Measurements from ENCODE around the gene SEC24D.

Gene SEC24D

DNA sequence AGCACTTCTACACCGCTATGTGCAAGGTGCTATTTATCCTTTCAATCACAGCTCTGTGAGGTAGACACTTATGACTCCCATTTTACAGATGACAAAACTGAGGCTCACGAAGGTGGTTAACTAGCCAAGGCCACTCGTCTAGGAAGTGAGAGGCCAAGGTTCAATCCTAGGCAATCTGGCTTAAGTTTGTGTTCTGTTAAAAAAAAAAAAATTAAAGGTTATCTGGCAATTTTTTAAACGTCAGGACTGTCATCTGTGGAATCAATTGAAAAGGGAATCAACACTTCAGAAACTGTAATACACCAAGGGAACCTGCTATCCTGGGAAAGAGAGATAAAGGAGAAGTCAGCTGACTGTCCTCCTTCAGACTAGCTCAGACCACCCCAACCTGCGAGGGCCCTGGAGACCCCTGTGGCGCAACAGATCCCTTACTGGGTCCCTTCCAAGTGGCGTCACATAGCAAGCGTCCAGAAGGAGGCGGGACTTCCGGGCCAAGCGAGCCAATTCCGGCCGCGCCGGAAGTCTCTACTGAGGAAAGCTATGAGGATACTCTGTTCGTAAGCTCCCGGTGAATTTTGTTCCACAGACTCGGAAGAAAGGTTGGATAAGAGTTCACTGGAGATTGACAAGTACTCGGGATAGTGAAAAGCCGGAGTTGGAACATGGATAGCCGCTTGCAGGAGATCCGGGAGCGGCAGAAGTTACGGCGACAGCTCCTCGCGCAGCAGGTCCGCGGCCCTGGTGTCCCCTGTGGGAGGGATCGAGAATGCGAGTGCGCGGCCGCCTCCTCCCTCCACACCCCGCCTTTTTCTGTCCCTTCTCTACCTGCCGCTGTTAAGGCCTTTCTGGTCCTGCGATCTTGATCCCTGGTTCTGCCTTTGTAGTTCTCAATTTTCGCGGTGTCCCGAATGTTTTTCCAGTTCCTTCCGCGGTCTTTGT lies 150.8 kb downstream of the SEC24D start, which contains the start of gene METTL14:
METTL14 (plus strand) TSS at position 520 of the 939 bp plus-strand sequence; CDS start at position 663, 143 bp downstream.
- DNase-seq = peak; percentile 73

DNA sequence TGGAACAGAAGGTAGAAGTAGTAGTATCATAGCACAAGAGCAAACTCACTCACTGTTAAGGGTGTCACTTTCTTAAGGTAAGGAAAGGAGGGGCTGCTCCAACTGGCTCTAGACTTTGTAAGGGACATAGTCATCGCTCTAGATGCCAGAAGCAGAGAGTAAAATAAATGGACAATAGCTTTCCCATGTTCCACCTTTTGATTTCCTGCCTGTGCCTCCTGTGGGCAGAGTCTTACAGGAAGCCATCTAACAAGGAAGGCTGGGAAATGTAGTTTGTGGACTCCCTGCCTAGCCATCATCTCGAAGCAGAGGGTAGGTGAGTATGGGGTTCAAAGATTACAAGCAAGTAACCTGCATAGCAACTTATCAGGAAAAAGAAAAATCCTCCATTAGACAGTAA lies 152.4 kb downstream of the SEC24D start:
- no peak for DNase-seq

DNA sequence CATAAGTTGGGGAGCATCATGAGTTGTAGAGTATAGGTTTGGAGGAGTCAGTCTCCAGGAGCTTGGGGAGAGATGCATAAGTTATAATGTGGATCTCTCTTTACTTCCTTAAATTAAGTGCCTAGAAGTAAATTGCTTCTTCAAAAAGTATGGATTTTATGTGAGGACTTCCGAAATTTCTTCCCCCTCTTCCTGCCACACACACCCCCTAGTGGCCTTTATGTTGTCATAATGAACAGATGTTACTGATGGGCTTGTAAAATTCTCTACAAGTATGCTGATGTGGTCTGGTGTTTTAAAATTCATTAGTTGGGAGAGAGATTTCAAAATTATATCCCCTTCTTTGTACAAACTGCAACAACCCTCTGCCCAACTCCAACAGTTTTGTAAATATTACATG lies 153.0 kb downstream of the SEC24D start:
- no peak for DNase-seq

DNA sequence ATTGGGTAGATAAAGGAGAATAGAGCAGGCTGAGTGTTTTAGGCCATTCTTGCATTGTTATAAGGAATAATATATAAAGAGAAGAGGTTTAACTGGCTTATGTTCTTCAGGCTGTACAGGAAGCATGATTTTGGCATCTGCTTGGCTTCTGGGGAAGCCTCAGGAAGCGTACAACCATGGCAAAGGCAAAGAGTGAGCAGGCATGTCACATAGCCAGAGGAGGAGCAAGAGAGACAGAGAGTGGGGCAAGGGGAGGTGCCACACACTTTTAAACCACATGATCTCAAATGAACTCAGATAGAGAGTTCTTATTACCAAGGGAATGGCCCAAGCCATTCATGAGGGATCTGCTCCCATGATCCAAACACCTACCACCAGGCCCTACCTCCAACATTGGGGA lies 155.1 kb downstream of the SEC24D start:
- DNase-seq = no peak

DNA sequence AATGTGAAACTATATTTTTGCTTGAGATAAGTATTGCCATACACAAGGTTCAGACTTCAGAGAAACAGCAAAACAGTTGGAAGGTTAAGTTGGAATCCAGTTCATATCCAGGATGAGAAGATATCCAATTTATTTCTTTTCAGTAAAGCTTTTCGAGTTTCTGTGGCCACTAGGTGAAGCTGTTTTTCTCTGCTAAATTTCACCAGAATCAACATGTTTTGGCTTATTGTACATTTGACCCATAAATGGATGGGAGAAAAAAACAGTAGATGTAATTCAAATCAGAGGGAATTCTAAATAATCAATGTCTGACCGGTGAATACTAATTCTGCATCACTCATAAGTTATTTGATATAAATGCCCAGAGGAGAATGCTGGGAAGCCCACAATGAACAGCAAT lies 159.8 kb downstream of the SEC24D start:
- no peak for DNase-seq

Data from NCI-H2029 treated with DMSO at 0.1 percent for 48 hours (cell line).